ENCODE data around the gene UNC5A. TPM values are rescaled to one million over a fixed set of nuclear protein-coding genes. Genes with fewer than 3 reads are reported as not detected.

UNC5A gene
- total RNA-seq, 1 donor from 2014 or later: 0.21 TPM

- Histone ChIP-seq H3K27ac (no peak overlapping the region), H3K4me3 (no peak overlapping the region), H3K36me3 (no peaks in the 10 kb centered on the region), H3K4me1 (peaks cover 4% of the 10 kb centered on the region), H3K27me3 (ENCODE audit: low read depth) (peaks cover 59% of the 10 kb centered on the region), H3K9me3 (no peaks in the 10 kb centered on the region)
- TF ChIP-seq, protein P1, sequence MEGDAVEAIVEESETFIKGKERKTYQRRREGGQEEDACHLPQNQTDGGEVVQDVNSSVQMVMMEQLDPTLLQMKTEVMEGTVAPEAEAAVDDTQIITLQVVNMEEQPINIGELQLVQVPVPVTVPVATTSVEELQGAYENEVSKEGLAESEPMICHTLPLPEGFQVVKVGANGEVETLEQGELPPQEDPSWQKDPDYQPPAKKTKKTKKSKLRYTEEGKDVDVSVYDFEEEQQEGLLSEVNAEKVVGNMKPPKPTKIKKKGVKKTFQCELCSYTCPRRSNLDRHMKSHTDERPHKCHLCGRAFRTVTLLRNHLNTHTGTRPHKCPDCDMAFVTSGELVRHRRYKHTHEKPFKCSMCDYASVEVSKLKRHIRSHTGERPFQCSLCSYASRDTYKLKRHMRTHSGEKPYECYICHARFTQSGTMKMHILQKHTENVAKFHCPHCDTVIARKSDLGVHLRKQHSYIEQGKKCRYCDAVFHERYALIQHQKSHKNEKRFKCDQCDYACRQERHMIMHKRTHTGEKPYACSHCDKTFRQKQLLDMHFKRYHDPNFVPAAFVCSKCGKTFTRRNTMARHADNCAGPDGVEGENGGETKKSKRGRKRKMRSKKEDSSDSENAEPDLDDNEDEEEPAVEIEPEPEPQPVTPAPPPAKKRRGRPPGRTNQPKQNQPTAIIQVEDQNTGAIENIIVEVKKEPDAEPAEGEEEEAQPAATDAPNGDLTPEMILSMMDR (IDR thresholded peaks at IDR 0.05): no peak
- intact Hi-C loops (cut with DNase I): no loop called here
- ATAC-seq (no peak), DNase-seq (no peak)
These were observed 4.2 kb upstream of the UNC5A start for GRCh38 chr5:176806137-176806536.

DNA sequence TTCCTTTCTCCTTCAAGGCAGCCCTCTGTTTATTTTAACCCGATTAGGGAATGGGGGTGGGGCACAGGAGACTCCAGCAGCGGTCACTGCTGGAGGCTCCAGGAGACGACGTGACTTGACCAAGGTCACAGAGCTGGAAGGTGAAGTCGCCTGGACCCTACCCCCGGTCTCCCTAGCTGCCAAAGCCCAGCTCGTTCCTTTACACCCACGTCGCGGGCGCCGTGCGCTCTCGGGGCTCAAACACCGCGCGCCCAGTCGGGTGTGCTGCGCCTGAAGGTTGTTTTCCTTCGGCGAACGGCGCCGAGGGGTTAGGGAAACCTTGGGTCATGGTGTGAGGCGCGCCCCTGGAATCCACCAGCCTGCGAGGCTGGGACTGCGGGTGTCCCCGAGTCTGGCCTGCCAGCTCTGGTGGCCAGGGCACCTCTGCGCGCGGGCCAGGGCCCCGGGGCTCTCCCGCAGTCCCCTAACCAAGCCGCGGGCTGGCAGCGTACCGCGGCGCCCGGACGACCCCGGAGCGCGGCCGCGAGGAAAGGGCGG lies 747 bp upstream of the UNC5A start:
- Histone ChIP-seq H3K4me3 (peak overlapping the region; percentile 36), H3K27me3 (ENCODE audit: low read depth) (peaks cover 81% of the 10 kb centered on the region), H3K36me3 (no peaks in the 10 kb centered on the region), H3K27ac (no peak overlapping the region), H3K4me1 (peaks cover 4% of the 10 kb centered on the region), H3K9me3 (no peaks in the 10 kb centered on the region)
- intact Hi-C loops (cut with DNase I): no loop called here
- ATAC-seq (no peak), DNase-seq (no peak)
- TF ChIP-seq, protein P1 (IDR thresholded peaks at IDR 0.05): no peak

GRCh38 chr5:176810687-176811501 lies 535 bp downstream of the UNC5A start:
- TF ChIP-seq, protein P1 (IDR thresholded peaks at IDR 0.05): no peak
- Histone ChIP-seq H3K9me3 (no peaks in the 10 kb centered on the region), H3K36me3 (no peaks in the 10 kb centered on the region), H3K4me1 (peaks cover 4% of the 10 kb centered on the region), H3K27me3 (ENCODE audit: low read depth) (peaks cover 87% of the 10 kb centered on the region), H3K27ac (no peak overlapping the region), H3K4me3 (no peak overlapping the region)
- intact Hi-C loops (cut with DNase I): no loop called here
- no peak for ATAC-seq
- DNase-seq: no peak

DNA sequence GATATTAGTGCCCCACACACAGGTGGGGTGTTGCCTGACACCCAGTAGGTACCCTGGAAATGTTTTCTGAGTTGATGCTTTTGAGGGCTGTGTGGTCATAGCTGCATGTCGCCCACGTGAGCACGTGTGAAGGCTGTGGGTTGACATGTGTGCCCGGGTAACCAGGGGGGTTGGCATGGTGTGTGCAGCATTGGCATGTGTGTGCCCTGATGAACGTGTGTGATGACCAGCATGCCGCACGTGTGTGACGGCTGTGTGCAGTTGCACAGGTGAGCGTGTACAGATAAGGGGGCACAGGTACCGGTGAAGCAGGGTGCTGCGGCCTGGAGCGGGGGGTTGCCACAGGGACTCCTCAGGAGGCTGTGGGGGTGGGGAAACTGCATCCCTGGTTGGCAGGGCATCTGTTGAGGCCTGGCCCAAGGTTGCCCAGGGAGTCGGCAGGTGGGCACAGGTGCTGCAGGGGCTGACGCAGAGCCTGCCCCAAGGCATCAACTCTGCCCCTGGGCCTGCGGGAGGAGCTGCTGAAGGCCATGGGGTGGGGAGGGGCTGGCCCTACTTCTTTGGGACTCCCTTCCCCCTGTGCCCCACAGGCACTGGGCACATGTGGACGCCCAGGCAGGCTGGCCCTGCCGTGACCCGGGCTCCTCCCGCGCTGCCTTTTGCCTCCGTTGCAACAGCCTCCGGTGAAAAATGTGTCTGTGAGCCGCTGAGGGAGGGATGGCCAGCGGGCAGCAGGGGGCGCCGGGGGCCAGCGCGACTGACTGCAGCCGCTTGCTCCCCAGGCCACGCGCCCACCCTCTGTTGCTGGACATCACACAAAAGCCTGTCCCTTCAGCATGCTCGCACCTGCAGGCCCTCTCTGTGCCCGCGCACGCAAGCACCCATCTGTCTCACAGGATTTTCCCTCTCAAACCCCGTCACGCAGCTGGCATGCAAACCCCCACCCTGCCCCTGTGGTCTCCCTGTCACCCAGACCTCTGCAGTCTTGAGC lies 2.2 kb downstream of the UNC5A start:
- Histone ChIP-seq H3K4me1 (peaks cover 9% of the 10 kb centered on the region), H3K27me3 (ENCODE audit: low read depth) (peaks cover 96% of the 10 kb centered on the region), H3K4me3 (no peak overlapping the region), H3K27ac (no peak overlapping the region), H3K9me3 (no peaks in the 10 kb centered on the region), H3K36me3 (no peaks in the 10 kb centered on the region)
- ATAC-seq: no peak
- TF ChIP-seq, protein P1 (IDR thresholded peaks at IDR 0.05): peak; percentile 34
- DNase-seq: no peak
- intact Hi-C loops (cut with DNase I): no loop called here

GRCh38 chr5:176813587-176814312 lies 3.4 kb downstream of the UNC5A start:
- Histone ChIP-seq H3K9me3 (no peaks in the 10 kb centered on the region), H3K4me1 (peaks cover 17% of the 10 kb centered on the region), H3K4me3 (no peak overlapping the region), H3K36me3 (no peaks in the 10 kb centered on the region), H3K27me3 (ENCODE audit: low read depth) (peaks cover 96% of the 10 kb centered on the region), H3K27ac (no peak overlapping the region)
- TF ChIP-seq, protein P1 (IDR thresholded peaks at IDR 0.05): no peak
- DNase-seq (no peak), ATAC-seq (no peak)
- intact Hi-C loops (cut with DNase I): no loop called here

Measured in lower lobe of right lung (tissue), 2 donors.